ENCODE results near the gene NUP214. TPM values are rescaled to one million over a fixed set of nuclear protein-coding genes. Genes with fewer than 3 reads are reported as not detected.

The NUP214 gene
- total RNA-seq, 1 experiment from 2014 or later = 25.6 TPM

DNA sequence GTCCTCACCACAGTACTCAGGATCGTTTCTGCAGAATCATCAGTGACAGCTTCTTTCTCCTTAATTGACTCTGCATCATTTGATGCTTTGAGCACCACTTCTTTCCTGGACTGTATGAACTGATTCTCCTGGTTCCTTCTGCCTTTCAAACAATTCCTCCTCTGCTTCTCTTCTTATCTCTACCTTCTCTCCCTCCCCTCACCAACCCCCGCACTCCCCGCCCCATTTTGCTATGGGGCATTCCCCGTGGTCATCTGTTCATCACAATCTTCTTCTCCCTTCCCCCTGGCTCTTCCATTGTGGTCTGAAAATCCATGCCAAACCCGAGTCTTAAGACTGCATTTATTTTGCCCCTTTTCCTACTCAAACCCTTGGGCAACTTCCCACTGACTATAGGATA, 93.0 kb downstream of the NUP214 start:
- intact Hi-C loops (cut with micrococcal nuclease) = no loop called here
- H4K20me1 ChIP-seq (ENCODE audit: low read length) = no peaks in the 10 kb centered on the region
- DNase-seq = no peak
- no peaks in the 10 kb centered on the region for H3K9me3 ChIP-seq (ENCODE audit: low read length)
- TF ChIP-seq CTCF (conservative IDR thresholded peaks at IDR 0.05; ENCODE audit: low read depth, low read length) = no peak
- no peak for TF ChIP-seq EZH2phosphoT487 (IDR thresholded peaks at IDR 0.05; ENCODE audit: borderline replicate concordance, low read length)
- TF ChIP-seq EZH2 (IDR thresholded peaks at IDR 0.05; ENCODE audit: low read length, unreplicated experiment) = no peak
- ATAC-seq = no peak
- ChIA-PET POLR2A (ENCODE audit: unreplicated experiment) (no interaction called here), CTCF (no interaction called here)
- H3K4me2 ChIP-seq (ENCODE audit: low read length) = no peak overlapping the region
- no peaks in the 10 kb centered on the region for H3K36me3 ChIP-seq (ENCODE audit: low read depth, low read length)
- H3K79me2 ChIP-seq (ENCODE audit: low read length) = no peaks in the 10 kb centered on the region
- no peaks in the 10 kb centered on the region for H3F3A ChIP-seq (ENCODE audit: low read length, unreplicated experiment)
- no TSS peak for BruUV-seq (replicated peaks)
- no peaks in the 10 kb centered on the region for H3K27me3 ChIP-seq (ENCODE audit: low read length)
- no peak overlapping the region for H2AFZ ChIP-seq (ENCODE audit: low read length)
- no peak overlapping the region for H3K27ac ChIP-seq (ENCODE audit: low read length)
- no peaks in the 10 kb centered on the region for H3K9me2 ChIP-seq (replicated peaks; ENCODE audit: low read length)
- no peak overlapping the region for H3K4me3 ChIP-seq (ENCODE audit: low read length)
- no peak overlapping the region for H3K9ac ChIP-seq (ENCODE audit: low read length)
- H3K4me1 ChIP-seq (ENCODE audit: insufficient read depth, low read length) = no peaks in the 10 kb centered on the region

DNA sequence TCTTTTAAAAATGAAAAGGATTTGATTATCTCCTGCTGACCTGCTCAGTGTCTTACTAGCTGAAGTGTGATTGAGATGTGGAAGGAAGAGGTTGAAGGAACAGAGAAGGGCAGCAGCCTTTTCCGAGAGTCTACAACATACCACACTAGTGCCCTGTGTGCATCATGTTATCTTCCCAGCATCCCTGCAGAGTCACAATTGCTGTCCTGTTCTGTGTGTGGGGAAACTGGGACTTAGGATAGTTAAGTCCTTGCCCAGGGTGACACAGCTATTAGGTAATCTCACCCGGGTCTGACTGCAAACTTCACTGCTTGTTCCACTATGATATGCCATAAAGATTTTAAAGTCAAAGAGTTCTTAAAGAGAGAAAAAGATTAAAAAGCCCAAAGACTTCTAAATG, 95.1 kb downstream of the NUP214 start:
- Histone ChIP-seq H3K4me2 (ENCODE audit: low read length) (no peak overlapping the region), H3K27me3 (ENCODE audit: low read length) (no peaks in the 10 kb centered on the region), H3F3A (ENCODE audit: low read length, unreplicated experiment) (no peaks in the 10 kb centered on the region), H3K79me2 (ENCODE audit: low read length) (no peaks in the 10 kb centered on the region), H4K20me1 (ENCODE audit: low read length) (no peaks in the 10 kb centered on the region), H3K9me3 (ENCODE audit: low read length) (no peaks in the 10 kb centered on the region), H3K27ac (ENCODE audit: low read length) (no peak overlapping the region), H3K9me2 (replicated peaks; ENCODE audit: low read length) (no peaks in the 10 kb centered on the region), H3K9ac (ENCODE audit: low read length) (no peak overlapping the region), H3K4me1 (ENCODE audit: insufficient read depth, low read length) (no peaks in the 10 kb centered on the region), H3K4me3 (ENCODE audit: low read length) (no peak overlapping the region), H3K36me3 (ENCODE audit: low read depth, low read length) (no peaks in the 10 kb centered on the region), H2AFZ (ENCODE audit: low read length) (no peak overlapping the region)
- ChIA-PET POLR2A (ENCODE audit: unreplicated experiment) (no interaction called here), CTCF (no interaction called here)
- ATAC-seq = no peak
- DNase-seq = no peak
- intact Hi-C loops (cut with micrococcal nuclease) = no loop called here
- no TSS peak for BruUV-seq (replicated peaks)
- TF ChIP-seq EZH2 (IDR thresholded peaks at IDR 0.05; ENCODE audit: low read length, unreplicated experiment) = no peak
- TF ChIP-seq CTCF (conservative IDR thresholded peaks at IDR 0.05; ENCODE audit: low read depth, low read length) = no peak
- TF ChIP-seq EZH2phosphoT487 (IDR thresholded peaks at IDR 0.05; ENCODE audit: borderline replicate concordance, low read length) = no peak

GRCh38 chr9:131222460-131222859, 97.1 kb downstream of the NUP214 start:
- Histone ChIP-seq H2AFZ (ENCODE audit: low read length) (no peak overlapping the region), H3K4me1 (ENCODE audit: insufficient read depth, low read length) (no peaks in the 10 kb centered on the region), H3K79me2 (ENCODE audit: low read length) (no peaks in the 10 kb centered on the region), H3K27me3 (ENCODE audit: low read length) (no peaks in the 10 kb centered on the region), H4K20me1 (ENCODE audit: low read length) (no peaks in the 10 kb centered on the region), H3K9me3 (ENCODE audit: low read length) (no peaks in the 10 kb centered on the region), H3F3A (ENCODE audit: low read length, unreplicated experiment) (no peaks in the 10 kb centered on the region), H3K9ac (ENCODE audit: low read length) (no peak overlapping the region), H3K4me3 (ENCODE audit: low read length) (no peak overlapping the region), H3K9me2 (replicated peaks; ENCODE audit: low read length) (no peaks in the 10 kb centered on the region), H3K36me3 (ENCODE audit: low read depth, low read length) (no peaks in the 10 kb centered on the region), H3K27ac (ENCODE audit: low read length) (no peak overlapping the region), H3K4me2 (ENCODE audit: low read length) (no peak overlapping the region)
- no peak for DNase-seq
- no peak for TF ChIP-seq CTCF (conservative IDR thresholded peaks at IDR 0.05; ENCODE audit: low read depth, low read length)
- no peak for TF ChIP-seq EZH2 (IDR thresholded peaks at IDR 0.05; ENCODE audit: low read length, unreplicated experiment)
- TF ChIP-seq EZH2phosphoT487 (IDR thresholded peaks at IDR 0.05; ENCODE audit: borderline replicate concordance, low read length) = no peak
- no TSS peak for BruUV-seq (replicated peaks)
- intact Hi-C loops (cut with micrococcal nuclease) = no loop called here
- ATAC-seq = no peak
- CTCF ChIA-PET = no interaction called here
- POLR2A ChIA-PET (ENCODE audit: unreplicated experiment) = no interaction called here
